Esophagus squamous epithelium (tissue), 5 donors: Measurements from ENCODE around the gene CBFA2T2. TPM values are rescaled to one million over a fixed set of nuclear protein-coding genes. Genes with fewer than 3 reads are reported as not detected.

Source experiments
- DNase-seq: peaks from one replicate; lab custom pipeline; 2025; lab: John Stamatoyannopoulos, UW
- H3K27ac ChIP-seq, 4 donors: fragments of 200-600 bp; sonication (generic); one replicate each; pipeline ENCODE4 v1.5.1; 2016 to 2019; ENCODE audit warnings: mild to moderate bottlenecking in 1 of 4
- H3K27me3 ChIP-seq, 4 donors: fragments of 200-600 bp; sonication (generic); 1 replicate in 3 of 4; 2 replicates in 1 of 4; pipeline versions ENCODE4 v1.5.1 to v1.6.0; 2017 to 2021; ENCODE audit warnings: antibody characterized with exemption in 1 of 4
- H3K36me3 ChIP-seq, 3 donors: fragments of 200-600 bp; sonication (generic); one replicate each; pipeline ENCODE4 v1.5.1; 2016 to 2019
- H3K4me1 ChIP-seq, 3 donors: fragments of 200-600 bp; sonication (generic); one replicate each; pipeline ENCODE4 v1.5.1; 2017 to 2019
- H3K4me3 ChIP-seq, 4 donors: fragments of 200-600 bp; sonication (generic); 1 replicate in 3 of 4; 2 replicates in 1 of 4; pipeline ENCODE4 v1.5.1; 2016 to 2019; ENCODE audit warnings: mild to moderate bottlenecking in 2 of 4, moderate library complexity in 1 of 4
- H3K9me3 ChIP-seq, 3 donors: fragments of 200-600 bp; sonication (generic); one replicate each; pipeline ENCODE4 v1.5.1; 2016 to 2019
- POLR2A ChIP-seq, 4 donors: fragments of 450-650 bp; IDR thresholded peaks; one replicate each; pipeline ENCODE4 v1.6.1; 2017; ENCODE audit warnings: antibody characterized with exemption in 4 of 4, mild to moderate bottlenecking in 4 of 4, moderate library complexity in 3 of 4
- WGBS, 2 donors: methylation state at CpG; one replicate each; pipeline ENCODE4 v1.1.5; 2018; 5-methylcytosine and 5-hydroxymethylcytosine counted together
- intact Hi-C: fragments of 100-400 bp; cut with DNase I; formaldehyde crosslinking; loops from one replicate; pipeline ENCODE4 v1.15.0; 2022
- total RNA-seq, 4 donors: library from RNA; depleted of rRNA; stranded (reverse); fragments of >200 nt; gene quantifications; one replicate each; pipeline ENCODE4 v1.1.0, GENCODE V29; 2016
- TF ChIP-seq, protein P1 (sequence below), 6 experiments: fragments of 450-650 bp in 4 of 6; fragments of 200-600 bp in 2 of 6; sonication (generic) in 2 of 6; IDR thresholded peaks; one replicate each; pipeline ENCODE4 v1.5.1; 2016 to 2019; ENCODE audit warnings: antibody characterized with exemption in 6 of 6, mild to moderate bottlenecking in 4 of 6, moderate library complexity in 4 of 6
- donor health status: DM: yes; HTN: yes; CAD: no.

Gene CBFA2T2
- total RNA-seq, 4 donors from 2014 or later: 10.5 to 15.6 (median 10.8) TPM

DNA sequence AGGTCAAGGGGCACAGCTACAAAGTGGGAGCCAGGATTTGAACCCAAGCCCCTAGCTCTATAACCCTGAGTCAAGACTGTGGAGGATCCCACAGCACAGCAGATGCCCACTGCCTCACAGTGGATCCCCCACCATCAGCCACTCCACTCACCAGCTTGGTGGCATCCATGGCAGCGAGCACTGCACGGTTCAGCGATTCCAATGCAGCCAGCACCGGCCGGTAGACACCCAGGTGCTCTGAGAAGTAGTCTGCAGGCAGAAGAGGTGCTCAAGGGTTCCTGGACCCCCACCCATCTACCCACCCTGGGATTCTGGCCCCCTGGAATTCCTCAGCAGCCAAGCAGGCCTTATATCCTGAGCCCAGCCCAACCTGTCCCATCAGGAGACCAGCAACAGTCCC, 179.3 kb downstream of the CBFA2T2 start:
- peak overlapping the region in 2 of 4 donors; percentile 14 to 36 for H3K27ac ChIP-seq
- 60% methylated on average over 1 of the region's 5 CpGs; no CpG with 5 or more reads in 1 of the 2 donors for WGBS, 2 donors
- TF ChIP-seq POLR2A (IDR thresholded peaks at IDR 0.05): no peak
- TF ChIP-seq, protein P1, sequence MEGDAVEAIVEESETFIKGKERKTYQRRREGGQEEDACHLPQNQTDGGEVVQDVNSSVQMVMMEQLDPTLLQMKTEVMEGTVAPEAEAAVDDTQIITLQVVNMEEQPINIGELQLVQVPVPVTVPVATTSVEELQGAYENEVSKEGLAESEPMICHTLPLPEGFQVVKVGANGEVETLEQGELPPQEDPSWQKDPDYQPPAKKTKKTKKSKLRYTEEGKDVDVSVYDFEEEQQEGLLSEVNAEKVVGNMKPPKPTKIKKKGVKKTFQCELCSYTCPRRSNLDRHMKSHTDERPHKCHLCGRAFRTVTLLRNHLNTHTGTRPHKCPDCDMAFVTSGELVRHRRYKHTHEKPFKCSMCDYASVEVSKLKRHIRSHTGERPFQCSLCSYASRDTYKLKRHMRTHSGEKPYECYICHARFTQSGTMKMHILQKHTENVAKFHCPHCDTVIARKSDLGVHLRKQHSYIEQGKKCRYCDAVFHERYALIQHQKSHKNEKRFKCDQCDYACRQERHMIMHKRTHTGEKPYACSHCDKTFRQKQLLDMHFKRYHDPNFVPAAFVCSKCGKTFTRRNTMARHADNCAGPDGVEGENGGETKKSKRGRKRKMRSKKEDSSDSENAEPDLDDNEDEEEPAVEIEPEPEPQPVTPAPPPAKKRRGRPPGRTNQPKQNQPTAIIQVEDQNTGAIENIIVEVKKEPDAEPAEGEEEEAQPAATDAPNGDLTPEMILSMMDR (IDR thresholded peaks at IDR 0.05): no peak
- no peak overlapping the region for H3K4me3 ChIP-seq
- no peaks in the 10 kb centered on the region for H3K9me3 ChIP-seq
- no peak for DNase-seq
- H3K27me3 ChIP-seq: no peaks in the 10 kb centered on the region
- H3K4me1 ChIP-seq: peaks cover 33 to 82% (median 42%) of the 10 kb centered on the region in 3 donors
- H3K36me3 ChIP-seq: peaks cover 0 to 28% (median 0%) of the 10 kb centered on the region in 3 donors
- intact Hi-C loops: loop anchor here (5.0 kb wide), 1 partner anchor 212 kb away; no protein-coding TSS in a partner anchor

DNA sequence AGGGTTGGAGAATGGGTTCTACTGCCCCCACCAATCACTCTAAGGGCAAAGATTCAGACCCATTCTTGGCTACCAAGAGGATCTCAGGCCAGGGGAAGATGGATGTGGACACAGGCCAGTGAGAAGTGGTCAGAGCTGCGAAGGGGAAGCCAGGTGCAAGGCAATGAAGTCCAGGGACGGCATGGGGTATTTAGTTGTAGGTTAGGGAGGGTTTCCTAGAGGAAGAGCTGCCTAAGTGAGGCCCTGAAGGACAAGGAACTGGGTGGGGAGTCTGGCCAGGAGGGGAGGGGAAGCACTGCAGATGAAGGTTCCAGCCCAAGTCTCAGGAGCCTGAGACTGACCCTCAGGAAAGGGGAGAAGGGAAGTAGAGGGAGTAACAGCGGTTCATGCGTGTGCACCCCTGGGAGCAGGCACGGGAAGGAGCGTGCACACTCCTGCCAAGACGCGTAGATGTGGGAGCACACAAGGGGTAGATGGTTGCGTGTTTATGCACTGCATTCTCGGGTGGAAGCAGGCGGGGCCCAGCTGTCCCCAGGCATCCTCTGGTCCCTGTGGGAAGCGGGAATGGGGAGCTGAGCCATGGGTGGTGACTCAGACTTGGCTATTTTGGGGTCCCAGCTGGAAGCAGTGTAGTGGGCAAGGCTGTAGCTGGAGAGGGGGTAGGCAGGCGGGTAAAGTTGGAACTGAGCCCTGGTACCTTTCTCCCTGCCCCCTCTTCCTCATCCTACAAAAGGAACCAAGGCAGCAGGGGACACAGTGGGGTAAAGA, 180.2 kb downstream of the CBFA2T2 start:
- Histone ChIP-seq H3K36me3 (peaks cover 0 to 28% (median 0%) of the 10 kb centered on the region in 3 donors), H3K9me3 (no peaks in the 10 kb centered on the region), H3K4me1 (peaks cover 36 to 83% (median 46%) of the 10 kb centered on the region in 3 donors), H3K27me3 (no peaks in the 10 kb centered on the region), H3K4me3 (no peak overlapping the region), H3K27ac (peak overlapping the region in 3 of 4 donors; percentile 14 to 49 (median 36))
- 67 to 74% methylated on average over 11 to 13 of the region's 13 CpGs for WGBS, 2 donors
- intact Hi-C loops: loop anchor here (5.0 kb wide), 1 partner anchor 213 kb away; no protein-coding TSS in a partner anchor
- no peak for DNase-seq
- TF ChIP-seq, protein P1 (IDR thresholded peaks at IDR 0.05): no peak
- no peak for TF ChIP-seq POLR2A (IDR thresholded peaks at IDR 0.05)

DNA sequence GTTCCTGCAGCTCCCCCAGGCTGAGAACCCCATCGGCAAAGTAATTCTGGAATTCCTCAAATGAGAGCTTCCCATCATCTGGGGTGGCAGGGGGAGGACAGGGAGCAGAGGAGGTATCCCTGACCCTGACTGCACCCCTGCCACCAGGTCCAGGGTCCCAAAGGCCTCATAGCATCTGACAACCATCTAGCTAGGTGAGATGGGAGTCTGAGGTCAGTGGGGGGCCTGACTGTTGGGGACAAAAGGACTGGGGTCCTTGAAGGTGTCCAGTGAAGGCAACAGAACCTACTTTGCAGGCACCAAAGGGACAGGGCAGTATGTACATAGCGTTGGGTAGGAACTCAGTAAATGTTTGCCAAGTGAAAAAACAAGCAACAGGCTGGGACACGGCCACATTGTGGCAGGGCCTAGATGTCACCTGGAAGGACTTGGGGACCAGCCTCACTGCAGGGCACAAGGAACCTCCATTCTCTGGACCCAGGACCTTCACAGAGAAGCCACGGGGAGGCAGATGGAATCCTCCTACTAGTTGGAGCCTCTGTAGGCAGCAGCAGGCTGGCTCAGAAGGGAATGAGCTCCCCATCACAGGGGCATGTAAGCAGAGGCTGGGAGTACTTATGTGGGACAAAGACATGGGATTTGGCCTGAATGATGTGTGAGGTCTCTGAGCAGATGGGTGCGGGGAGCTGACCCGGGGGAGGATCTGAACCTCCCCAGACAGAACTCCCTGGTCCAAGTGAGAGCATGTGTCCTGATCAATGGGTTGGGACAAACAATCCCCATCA, 181.0 kb downstream of the CBFA2T2 start:
- H3K27me3 ChIP-seq: no peaks in the 10 kb centered on the region
- peaks cover 40 to 86% (median 53%) of the 10 kb centered on the region in 3 donors for H3K4me1 ChIP-seq
- H3K4me3 ChIP-seq: no peak overlapping the region
- TF ChIP-seq, protein P1 (IDR thresholded peaks at IDR 0.05): no peak
- TF ChIP-seq POLR2A (IDR thresholded peaks at IDR 0.05): no peak
- no peak for DNase-seq
- intact Hi-C loops: no loop called here
- peaks cover 0 to 28% (median 0%) of the 10 kb centered on the region in 3 donors for H3K36me3 ChIP-seq
- peak overlapping the region in 2 of 4 donors; percentile 17 to 49 for H3K27ac ChIP-seq
- 80 to 86% methylated on average over 4 to 5 of the region's 6 CpGs for WGBS, 2 donors
- H3K9me3 ChIP-seq: no peaks in the 10 kb centered on the region

DNA sequence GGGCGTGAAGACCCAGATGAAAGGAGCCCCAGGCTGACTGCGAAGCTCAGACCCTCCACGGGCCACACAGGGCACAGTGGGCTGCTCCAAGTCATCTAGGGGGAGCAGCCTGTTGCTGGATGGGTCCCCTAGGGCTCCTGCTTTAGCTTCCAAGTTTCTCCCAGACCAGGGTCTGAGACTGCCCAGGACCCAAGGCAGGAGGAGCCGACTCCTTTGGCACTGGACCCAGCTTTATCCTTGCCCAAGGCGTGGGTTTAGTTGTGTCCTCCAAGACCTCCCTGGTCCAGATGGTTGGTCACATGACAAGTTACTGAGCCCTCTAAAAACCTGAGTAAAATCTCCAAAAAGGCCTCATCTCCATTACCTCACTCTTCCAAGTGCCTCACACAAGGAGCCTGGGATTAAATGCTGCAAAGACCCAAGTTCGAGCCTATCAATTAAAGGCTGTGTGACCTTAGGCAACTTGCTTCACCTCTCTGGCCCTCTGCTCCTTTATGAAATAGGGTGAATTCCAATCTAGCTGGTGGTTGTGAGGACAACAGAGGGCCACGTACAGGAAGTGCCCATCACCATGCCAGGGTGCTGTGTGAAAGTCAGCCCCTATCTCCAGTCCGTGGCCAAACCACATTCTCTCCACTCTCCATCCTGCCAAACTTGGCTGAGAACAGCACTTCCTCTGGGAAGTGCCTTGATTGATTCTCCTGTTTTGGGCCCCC, 181.8 kb downstream of the CBFA2T2 start:
- 81 to 84% methylated on average over 3 to 6 of the region's 8 CpGs for WGBS, 2 donors
- H3K36me3 ChIP-seq: peaks cover 0 to 28% (median 0%) of the 10 kb centered on the region in 3 donors
- intact Hi-C loops: no loop called here
- H3K4me1 ChIP-seq: peaks cover 40 to 87% (median 46%) of the 10 kb centered on the region in 3 donors
- DNase-seq: no peak
- H3K27ac ChIP-seq: no peak overlapping the region
- no peaks in the 10 kb centered on the region for H3K27me3 ChIP-seq
- no peaks in the 10 kb centered on the region for H3K9me3 ChIP-seq
- no peak for TF ChIP-seq POLR2A (IDR thresholded peaks at IDR 0.05)
- TF ChIP-seq, protein P1 (IDR thresholded peaks at IDR 0.05): no peak
- no peak overlapping the region for H3K4me3 ChIP-seq
